SK-N-MC (cell line): Measurements from ENCODE around the gene MROH8.

ENCODE experiments used
- EZH2 ChIP-seq: fragments of 200-600 bp; sonication (generic); IDR thresholded peaks from one replicate; pipeline ENCODE4 v1.6.1; 2017; ENCODE audit warnings: antibody characterized with exemption
- POLR2AphosphoS5 ChIP-seq: IDR thresholded peaks from 2 replicates; pipeline ENCODE4 v1.6.1; 2012; ENCODE audit warnings: mild to moderate bottlenecking, low read depth, low read length, borderline replicate concordance

DNA sequence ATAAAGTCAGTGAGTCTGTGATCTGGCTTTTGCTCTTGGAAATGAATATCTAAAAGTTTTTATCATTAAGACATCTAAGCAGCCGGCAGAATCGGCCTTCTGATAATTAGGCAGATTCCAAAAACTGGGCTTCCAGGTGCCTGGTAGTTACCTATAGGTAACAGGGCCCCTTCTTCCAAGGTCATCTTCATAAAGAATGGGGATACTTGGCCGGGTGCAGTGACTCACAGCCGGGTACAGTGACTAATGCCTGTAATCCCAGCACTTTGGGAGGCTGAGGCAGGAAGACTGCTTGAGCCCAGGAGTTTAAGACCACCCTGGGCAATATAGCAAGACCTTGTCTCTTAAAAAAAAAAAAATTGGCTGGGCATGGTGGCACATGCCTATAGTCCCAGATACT is 70.7 kb downstream of the MROH8 start:
- TF ChIP-seq POLR2AphosphoS5 (no peak), EZH2 (no peak)
